Activated CD4-positive, alpha-beta T cell treated with anti-CD3 and anti-CD28 coated beads, Interleukin-2, amount 50 U/mL, for 1 hour (primary cell): ENCODE results near the gene CDIP1.

Source experiments
- DNase-seq: peaks from one replicate; pipeline ENCODE4 v3.0.0-alpha.2; 2020

CDIP1 gene

DNA sequence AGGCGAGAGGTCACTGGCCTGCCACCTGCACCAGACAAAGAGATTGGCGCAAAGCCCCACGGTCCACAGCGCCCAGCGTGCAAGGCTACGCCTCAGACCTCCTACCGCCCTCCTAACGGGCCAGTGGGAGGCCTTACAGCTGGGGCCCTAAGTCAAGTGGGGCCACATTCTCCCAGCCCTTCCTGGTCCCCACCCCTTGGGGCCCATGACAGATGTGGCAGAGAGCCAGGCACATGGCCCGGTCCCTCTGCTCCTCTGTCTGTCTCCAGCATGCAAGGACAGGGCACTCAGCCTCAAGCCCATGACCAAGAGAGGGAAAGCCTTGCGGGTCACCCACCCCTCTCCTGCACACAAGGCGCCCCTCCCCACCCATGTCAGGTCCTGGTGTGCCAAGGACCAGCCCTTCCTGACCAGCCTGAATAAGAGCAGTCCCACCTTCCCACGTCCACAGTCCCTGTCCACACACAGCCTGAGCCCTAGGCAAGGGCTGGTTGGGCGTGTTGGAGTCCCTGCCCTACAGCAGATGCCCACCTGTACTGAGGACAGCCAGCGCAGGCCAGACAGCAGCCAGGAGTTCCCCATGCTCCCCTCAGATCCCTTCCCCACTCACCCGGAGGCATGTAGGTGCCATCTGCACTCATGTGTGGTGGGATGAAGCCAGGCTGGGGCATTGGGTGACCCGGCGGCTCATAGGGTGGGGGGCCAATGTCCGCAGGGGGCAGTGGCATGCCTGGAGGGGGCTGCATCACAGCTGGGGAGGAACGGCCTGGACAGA lies 25.3 kb downstream of the CDIP1 start:
- no peak for DNase-seq

DNA sequence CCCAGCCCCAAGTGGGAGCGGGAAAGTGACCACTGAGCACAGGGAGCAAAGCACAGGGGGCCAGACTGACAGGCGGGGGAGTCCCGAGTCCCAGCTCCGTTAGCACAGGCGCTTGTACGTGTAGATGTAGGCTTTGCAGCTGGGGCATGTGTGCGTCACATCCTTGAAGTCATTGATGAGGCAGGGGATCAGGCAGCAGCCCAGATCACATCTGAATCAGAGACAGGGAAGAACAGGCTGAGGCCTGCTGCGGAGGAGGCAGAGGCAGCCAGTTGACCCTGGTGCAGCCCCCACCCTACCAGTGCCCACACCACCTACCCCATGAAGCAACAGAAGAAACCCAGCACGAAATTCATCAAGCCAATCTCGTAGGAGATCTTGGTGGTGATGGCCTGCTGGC lies 26.1 kb downstream of the CDIP1 start:
- no peak for DNase-seq

DNA sequence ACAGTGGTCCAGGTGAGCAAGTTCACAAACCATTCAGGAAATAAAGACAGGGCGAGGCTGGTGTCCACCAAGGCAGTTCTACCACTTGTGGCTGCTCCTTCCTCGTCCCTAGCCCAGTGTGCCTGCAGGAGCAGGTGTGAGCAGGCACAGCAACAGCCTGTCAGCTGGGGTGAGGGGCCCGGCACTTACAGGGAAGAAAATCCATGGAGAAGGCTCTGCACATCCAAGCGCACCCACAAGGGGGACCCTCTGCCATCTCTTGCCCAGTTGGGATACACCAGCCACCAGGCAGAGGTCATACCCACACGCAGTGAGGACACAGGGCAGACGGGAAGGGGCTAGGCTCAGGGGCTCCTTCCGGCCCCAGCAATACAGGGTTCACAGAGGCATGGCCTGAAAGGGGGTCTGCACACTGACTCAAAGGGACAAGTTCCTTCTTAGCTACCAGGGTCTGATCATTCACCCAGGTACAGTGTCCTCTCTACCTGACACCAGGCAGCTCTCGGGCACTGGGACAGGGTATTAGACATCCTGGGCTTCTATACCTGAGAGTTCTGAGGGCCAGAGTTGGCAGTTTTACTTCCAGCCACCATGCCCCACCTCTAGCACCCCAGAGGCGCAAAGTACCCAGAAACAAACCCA lies 27.0 kb downstream of the CDIP1 start:
- DNase-seq, result no peak

GRCh38 chr16:4510747-4511426 lies 27.7 kb downstream of the CDIP1 start:
- no peak for DNase-seq

DNA sequence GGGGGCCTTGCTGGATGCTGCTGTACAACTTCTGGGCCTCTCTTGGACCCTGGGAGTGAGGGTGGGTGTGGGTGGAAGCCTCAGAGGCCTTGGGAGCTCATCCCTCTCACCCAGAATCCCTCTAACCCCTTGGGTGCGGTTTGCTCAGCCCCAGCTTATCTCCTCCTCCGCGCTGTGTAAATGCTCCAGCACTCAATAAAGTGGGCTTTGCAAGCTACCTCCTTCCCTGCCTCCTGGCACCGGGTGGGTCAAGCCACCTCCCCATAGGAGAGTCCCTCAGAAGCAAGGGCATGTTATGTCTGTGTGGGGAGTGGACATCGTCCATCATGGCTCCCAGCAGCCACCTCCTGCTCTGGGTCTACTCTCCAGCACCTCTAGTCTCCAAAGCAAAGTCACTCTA lies 28.4 kb downstream of the CDIP1 start:
- DNase-seq, result no peak

GRCh38 chr16:4509420-4509819 lies 29.2 kb downstream of the CDIP1 start:
- DNase-seq, result no peak

DNA sequence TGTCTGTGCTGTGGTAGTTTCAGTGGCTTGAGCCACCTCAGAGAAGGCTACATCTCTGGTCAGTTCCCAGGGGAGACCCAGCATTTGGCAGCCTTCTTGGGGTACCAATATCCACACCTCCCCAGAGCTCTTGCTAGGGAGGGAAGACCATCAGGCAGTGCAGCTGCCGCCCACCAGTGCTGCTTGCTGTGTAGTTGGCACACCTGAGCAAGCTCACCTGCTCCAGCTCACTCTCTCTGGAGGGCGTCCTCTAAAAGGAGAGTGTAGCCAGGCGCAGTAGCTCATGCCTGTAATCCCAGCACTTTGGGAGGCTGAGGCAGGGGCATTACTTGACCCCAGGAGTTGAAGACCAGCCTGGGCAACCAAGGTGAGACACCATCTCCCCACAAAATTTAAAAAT lies 29.8 kb downstream of the CDIP1 start:
- no peak for DNase-seq

DNA sequence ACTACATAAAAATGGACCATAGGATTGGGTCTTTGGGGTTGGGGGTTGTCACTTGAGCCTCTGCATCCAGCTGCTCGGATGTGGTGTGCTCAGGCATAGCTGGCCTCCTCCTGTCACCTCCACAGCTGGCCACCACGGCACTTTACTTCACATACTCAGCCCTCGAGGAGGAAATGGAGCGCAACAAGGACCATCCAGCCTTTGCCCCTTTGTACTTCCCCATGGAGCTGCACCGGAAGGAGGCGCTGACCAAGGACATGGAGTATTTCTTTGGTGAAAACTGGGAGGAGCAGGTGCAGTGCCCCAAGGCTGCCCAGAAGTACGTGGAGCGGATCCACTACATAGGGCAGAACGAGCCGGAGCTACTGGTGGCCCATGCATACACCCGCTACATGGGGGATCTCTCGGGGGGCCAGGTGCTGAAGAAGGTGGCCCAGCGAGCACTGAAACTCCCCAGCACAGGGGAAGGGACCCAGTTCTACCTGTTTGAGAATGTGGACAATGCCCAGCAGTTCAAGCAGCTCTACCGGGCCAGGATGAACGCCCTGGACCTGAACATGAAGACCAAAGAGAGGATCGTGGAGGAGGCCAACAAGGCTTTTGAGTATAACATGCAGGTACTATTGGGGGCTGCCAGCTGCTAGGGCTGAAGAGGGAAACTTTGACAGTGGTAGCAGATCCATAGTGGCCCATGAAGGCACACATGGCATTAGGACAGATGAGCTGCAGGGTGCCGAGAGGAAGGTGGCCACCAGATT lies 30.8 kb downstream of the CDIP1 start:
- no peak for DNase-seq

- DNase-seq, result peak; percentile 52
Measured at GRCh38 chr16:4506450-4506849, 32.1 kb downstream of the CDIP1 start.

- peak; percentile 76 for DNase-seq
Measured at GRCh38 chr16:4505356-4506147, 33.0 kb downstream of the CDIP1 start.

GRCh38 chr16:4501071-4501478 lies 37.5 kb downstream of the CDIP1 start:
- DNase-seq, result no peak

DNA sequence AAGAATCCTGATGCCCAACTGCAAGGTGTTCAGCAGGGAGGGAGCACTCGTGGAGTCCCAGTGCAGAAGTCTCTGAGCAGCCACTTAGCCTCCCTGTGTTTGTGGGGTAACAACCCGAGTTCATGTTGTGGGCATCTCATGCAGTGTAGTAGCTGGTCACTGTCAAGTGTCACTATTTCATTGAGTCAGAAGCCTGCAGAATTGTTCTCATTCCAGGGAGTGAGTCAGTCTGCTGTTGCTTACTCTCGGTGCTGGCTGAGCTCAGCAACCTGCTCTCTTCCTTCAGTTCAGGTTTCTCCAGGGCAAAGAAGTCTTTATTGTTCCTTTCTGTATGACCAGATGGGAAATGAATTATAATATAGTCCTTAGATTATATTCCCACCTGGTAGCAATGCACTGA lies 38.3 kb downstream of the CDIP1 start:
- no peak for DNase-seq

DNA sequence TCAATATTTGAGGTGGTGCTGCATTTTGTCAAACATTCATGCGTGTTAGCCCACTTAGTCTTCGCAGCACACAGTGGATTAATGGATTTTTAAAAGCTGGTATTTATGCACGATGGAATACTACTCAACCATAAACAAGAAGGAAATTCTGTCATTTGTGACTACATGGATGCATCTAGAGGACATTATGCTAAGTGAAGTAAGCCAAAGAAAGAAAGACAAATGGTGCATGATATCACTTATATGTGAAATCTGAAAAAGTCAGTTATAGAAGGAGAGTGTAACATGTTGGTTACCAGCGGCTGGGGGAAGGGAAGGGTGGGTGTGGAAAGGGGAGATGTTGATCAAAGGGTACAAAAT lies 39.4 kb downstream of the CDIP1 start:
- no peak for DNase-seq

- no peak for DNase-seq
Measured at GRCh38 chr16:4498546-4499195, 39.9 kb downstream of the CDIP1 start.

DNA sequence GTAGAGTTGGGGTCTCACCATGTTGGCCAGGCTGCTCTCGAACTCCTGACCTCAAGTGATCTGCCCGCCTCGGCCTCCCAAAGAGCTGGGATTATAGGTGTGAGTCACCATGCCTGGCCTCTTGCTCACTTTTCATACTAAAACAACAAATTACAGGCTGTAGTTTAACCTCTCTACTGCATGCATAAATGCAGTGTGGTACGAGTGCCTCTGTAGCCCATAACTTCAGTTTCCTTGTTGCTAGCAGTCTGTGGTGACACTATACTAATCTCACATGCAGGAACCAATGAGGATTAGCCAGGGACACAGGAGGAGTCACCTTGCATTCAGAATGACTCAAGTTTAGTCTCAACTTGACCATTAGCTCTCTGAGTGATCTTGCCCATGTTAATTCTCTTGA lies 42.3 kb downstream of the CDIP1 start:
- DNase-seq, result no peak

- DNase-seq, result no peak
Measured at GRCh38 chr16:4495766-4496165, 42.8 kb downstream of the CDIP1 start.

DNA sequence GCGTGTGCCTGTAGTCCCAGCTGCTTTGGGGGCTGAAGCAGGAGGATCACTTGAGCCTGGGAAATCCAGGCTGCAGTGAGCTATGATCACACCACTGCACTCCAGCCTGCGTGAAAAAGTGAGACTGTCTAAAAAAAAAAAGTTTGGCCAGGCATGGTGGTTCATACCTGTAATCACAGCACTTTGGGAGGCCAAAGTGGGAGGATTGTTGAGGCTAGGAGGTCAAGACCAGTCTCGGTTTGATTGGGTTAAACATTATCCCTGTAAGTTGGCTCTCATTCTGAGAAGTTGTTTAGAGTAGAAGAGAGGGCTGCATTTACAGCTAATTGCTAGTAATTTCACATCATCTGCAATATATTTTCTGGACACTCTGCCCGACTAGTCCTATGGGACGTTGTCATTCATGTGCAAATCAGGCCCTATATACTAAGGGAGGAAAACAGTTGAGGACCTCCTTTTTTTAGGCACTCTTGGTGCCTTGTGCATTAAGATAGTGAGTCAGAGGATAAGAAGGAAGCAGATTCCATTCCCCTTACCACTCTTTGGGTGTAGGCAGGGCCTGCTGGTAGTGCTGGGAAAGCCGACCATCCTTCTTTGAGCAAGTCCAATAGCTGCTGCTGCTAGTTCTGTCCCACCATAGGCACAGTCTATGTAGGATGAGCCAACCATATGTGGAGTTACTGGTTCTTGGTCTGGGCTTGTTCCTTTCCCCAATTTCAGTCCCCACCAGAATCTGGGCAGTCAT lies 43.7 kb downstream of the CDIP1 start:
- no peak for DNase-seq

DNA sequence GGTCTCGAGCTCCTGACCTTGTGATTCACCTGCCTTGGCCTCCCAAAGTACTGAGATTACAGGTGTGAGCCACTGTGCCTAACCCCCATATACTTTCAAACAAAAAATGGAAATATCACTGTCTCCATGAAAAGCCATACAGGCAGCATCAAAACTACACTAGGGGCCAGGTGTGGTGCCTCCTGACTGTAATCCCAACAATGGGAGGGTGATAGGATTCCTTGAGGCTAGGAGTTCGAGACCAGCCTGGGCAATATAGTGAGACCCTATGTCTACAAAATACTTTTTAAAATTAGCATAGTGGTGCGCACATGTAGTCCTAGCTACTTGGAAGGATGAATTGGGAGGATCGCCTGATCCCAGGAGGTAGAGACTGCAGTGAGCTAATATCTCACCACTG lies 46.7 kb downstream of the CDIP1 start:
- no peak for DNase-seq

- DNase-seq, result no peak
Measured at GRCh38 chr16:4489030-4489429, 49.5 kb downstream of the CDIP1 start.

DNA sequence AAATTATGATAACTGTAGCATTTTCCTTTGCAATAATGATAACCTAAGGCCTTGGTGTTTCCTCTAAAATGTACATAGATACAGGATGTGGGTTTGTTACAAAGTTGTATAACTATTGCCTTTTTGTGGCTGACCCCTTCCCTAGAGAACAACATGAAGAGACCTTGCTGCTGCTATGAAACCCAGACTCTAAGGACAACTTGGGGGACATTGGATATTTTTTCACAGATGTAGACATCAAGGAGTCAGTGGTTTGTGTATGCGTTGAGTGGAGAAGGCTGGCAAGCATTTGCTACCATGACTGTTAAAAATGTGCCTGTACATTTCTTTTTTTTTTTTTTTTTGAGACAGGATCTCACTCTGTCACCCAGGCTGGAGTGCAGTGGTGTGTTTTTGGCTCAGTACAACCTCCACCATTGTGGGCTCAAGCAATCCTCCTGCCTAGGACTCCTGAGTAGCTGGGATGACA lies 50.0 kb downstream of the CDIP1 start:
- no peak for DNase-seq

- DNase-seq, result no peak
Measured at GRCh38 chr16:4487955-4488498, 50.5 kb downstream of the CDIP1 start.
